H54 (cell line): ENCODE results near the gene SYN1.

ENCODE experiments used
- DNase-seq: peaks from one replicate; pipeline ENCODE4 v3.0.0; 2011; ENCODE audit warnings: low spot score, mixed read lengths; ENCODE audit not compliant: insufficient read length
- FAIRE-seq: peaks from 3 replicates; lab custom pipeline; 2011; peaks lifted over from hg19 to GRCh38; lab: Jason Lieb, UNC
- POLR2A ChIP-seq: IDR thresholded peaks from 2 replicates; pipeline ENCODE4 v1.6.1; 2011; ENCODE audit warnings: low read depth, mild to moderate bottlenecking, low read length

SYN1 gene

DNA sequence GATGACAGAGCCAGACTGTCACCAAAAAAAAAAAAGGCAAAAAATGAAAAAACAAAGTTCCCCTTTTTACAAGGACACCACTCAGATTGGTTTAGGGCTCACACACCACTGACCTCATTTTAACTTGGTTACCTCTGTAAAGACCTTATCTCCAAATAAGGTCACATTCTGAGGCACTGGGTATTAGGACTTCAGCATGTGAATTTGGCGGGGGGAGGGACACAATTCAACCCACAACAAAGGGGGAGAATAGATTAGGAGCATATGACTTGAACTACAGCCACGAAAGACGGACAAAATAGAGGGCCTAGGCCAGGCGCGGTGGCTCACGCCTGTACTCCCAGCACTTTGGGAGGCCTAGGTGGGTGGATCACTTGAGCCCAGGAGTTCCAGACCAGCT is 89.6 kb downstream of the SYN1 start:
- DNase-seq (no peak), FAIRE-seq (no peak)
- TF ChIP-seq POLR2A = no peak

DNA sequence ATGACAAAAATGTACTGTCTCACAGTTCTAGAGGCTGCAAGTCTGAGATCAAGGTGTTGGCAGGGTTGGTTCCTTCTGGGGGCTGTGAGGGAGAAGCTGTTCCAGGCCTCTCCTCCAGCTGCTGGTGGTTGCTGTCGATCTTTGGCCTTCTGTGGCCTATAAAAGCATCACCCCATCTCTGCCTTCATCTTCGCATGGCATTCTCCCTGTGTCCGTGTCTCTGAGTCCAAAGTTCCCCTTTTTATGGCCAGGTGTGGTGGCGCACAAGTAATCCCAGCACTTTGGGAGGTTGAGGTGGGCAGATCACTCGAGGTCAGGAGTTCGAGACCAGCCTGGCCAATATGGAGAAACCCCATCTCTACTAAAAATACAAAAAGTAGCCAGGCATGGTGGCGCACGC is 90.1 kb downstream of the SYN1 start:
- DNase-seq = no peak
- no peak for TF ChIP-seq POLR2A
- no peak for FAIRE-seq

DNA sequence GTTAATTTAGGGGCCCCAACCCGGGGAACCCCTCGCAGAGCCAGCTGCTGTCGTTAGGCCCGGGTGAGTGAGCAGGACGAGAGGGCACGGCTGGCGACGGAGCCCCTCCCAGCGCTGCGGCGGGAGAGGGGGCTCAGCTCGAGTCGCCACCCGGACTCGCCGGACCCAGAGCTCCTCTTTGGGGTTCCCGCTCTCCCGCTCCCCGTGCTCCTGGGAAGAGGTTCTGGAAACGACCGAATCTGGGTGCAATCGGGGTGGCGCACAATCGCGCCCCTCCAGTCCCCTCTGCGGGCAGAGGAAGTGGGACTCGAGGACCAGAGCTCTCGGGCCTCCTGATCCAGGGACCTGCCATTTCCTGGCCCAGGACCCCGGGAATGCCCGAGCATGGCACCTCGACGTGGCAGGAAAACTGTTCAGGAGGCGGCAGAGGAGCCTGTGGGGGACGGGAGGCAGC is 95.9 kb downstream of the SYN1 start:
- DNase-seq (no peak), FAIRE-seq (no peak)
- no peak for TF ChIP-seq POLR2A

DNA sequence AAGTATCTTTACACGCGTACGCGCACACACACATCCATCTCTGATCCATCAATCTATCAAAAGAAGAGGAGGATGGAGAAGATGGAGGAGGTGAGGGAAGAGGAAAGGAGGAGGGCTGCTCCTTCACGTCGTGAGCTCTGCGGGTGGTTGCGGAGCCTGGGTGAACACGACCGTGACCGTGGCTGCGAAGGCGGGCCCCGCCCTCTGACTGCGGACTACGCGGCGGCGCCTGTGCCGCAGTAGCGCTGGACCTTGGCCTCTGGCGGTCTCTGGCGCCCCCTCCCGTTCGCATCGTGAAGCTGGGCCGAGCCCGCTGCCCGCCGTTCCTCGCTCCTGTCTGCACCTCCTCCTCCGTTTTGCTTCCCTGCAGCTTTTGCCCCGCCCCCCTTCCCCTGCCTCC is 96.4 kb downstream of the SYN1 start:
- no peak for FAIRE-seq
- peak; percentile 44 for DNase-seq
- TF ChIP-seq POLR2A = 0 out of 2 replicates have a peak, but pooled peaks have one; percentile 23
